Astrocyte (in vitro differentiated cells and primary cell): ENCODE measurements around the gene POLG2. TPM values are rescaled to one million over a fixed set of nuclear protein-coding genes. Genes with fewer than 3 reads are reported as not detected.

Experiments used
- DNase-seq: peaks from one replicate; pipeline ENCODE4 v3.0.0-alpha.2; 2010; ENCODE audit warnings: low read depth
- FAIRE-seq: peaks from 2 replicates; lab custom pipeline; 2011; peaks lifted over from hg19 to GRCh38; lab: Jason Lieb, UNC
- H2AFZ ChIP-seq: 2 replicates; pipeline ENCODE4 v1.6.0; 2012; ENCODE audit warnings: low read depth, low read length, inconsistent platforms
- H3K27ac ChIP-seq: 2 replicates; pipeline ENCODE4 v1.5.1; 2011; ENCODE audit warnings: low read depth, low read length, inconsistent platforms
- H3K27me3 ChIP-seq: 2 replicates; pipeline ENCODE4 v1.6.0; 2011; ENCODE audit warnings: low read length, inconsistent platforms; ENCODE audit not compliant: insufficient read depth
- H3K36me3 ChIP-seq: 2 replicates; pipeline ENCODE4 v1.5.1; 2011; ENCODE audit warnings: low read length, inconsistent platforms; ENCODE audit not compliant: insufficient read depth
- H3K4me1 ChIP-seq: 2 replicates; pipeline ENCODE4 v1.5.1; 2011; ENCODE audit warnings: low read length, inconsistent platforms; ENCODE audit not compliant: insufficient read depth
- H3K4me2 ChIP-seq: 2 replicates; pipeline ENCODE4 v1.6.0; 2012; ENCODE audit warnings: low read length, inconsistent platforms
- H3K4me3 ChIP-seq: 2 replicates; pipeline ENCODE4 v1.5.1; 2011; ENCODE audit warnings: low read depth, mild to moderate bottlenecking, low read length, inconsistent platforms; ENCODE audit not compliant: insufficient read depth
- H3K79me2 ChIP-seq: 2 replicates; pipeline ENCODE4 v1.6.0; 2012; ENCODE audit warnings: mild to moderate bottlenecking, low read length, inconsistent platforms; ENCODE audit not compliant: insufficient read depth
- H3K9ac ChIP-seq: 2 replicates; pipeline ENCODE4 v1.6.0; 2012; ENCODE audit warnings: mild to moderate bottlenecking, low read length, inconsistent platforms
- H3K9me3 ChIP-seq: 2 replicates; pipeline ENCODE4 v1.5.1; 2012; ENCODE audit warnings: low read depth, mild to moderate bottlenecking, low read length, inconsistent platforms; ENCODE audit not compliant: insufficient read depth
- H4K20me1 ChIP-seq: 2 replicates; pipeline ENCODE4 v1.6.0; 2012; ENCODE audit warnings: low read length, inconsistent platforms; ENCODE audit not compliant: insufficient read depth
- H3K27ac Mint-ChIP-seq: one replicate; pipeline ENCODE4 v1.8.0; 2021; ENCODE audit warnings: mild to moderate bottlenecking, mixed read lengths; ENCODE audit not compliant: unreplicated experiment
- H3K27me3 Mint-ChIP-seq: one replicate; pipeline ENCODE4 v1.8.0; 2021; ENCODE audit warnings: low read depth, mixed read lengths; ENCODE audit not compliant: unreplicated experiment
- H3K36me3 Mint-ChIP-seq: one replicate; pipeline ENCODE4 v1.8.0; 2021; ENCODE audit warnings: low read depth, mixed read lengths; ENCODE audit not compliant: unreplicated experiment
- H3K4me1 Mint-ChIP-seq: one replicate; pipeline ENCODE4 v1.8.0; 2021; ENCODE audit warnings: low read depth, mixed read lengths; ENCODE audit not compliant: unreplicated experiment
- H3K4me3 Mint-ChIP-seq: one replicate; pipeline ENCODE4 v1.8.0; 2021; ENCODE audit warnings: mild to moderate bottlenecking, moderate library complexity, mixed read lengths; ENCODE audit not compliant: unreplicated experiment
- H3K9me3 Mint-ChIP-seq: one replicate; pipeline ENCODE4 v1.8.0; 2021; ENCODE audit warnings: mild to moderate bottlenecking, mixed read lengths; ENCODE audit not compliant: unreplicated experiment
- CTCF ChIP-seq: IDR thresholded peaks from 2 replicates; pipeline ENCODE4 v1.5.1; 2011; ENCODE audit warnings: low read depth, mild to moderate bottlenecking, inconsistent platforms, low read length, moderate library complexity; ENCODE audit not compliant: insufficient read depth
- EZH2 ChIP-seq: IDR thresholded peaks from 2 replicates; pipeline ENCODE4 v1.6.1; 2012; ENCODE audit warnings: mild to moderate bottlenecking, low read length, inconsistent platforms; ENCODE audit not compliant: insufficient read depth
- total RNA-seq: library from RNA; stranded (reverse); gene quantifications from 2 replicates; pipeline ENCODE4 v1.2.1, GENCODE V29; 2021

The POLG2 gene
- total RNA-seq, 1 donor from 2014 or later: 16.2 TPM

DNA sequence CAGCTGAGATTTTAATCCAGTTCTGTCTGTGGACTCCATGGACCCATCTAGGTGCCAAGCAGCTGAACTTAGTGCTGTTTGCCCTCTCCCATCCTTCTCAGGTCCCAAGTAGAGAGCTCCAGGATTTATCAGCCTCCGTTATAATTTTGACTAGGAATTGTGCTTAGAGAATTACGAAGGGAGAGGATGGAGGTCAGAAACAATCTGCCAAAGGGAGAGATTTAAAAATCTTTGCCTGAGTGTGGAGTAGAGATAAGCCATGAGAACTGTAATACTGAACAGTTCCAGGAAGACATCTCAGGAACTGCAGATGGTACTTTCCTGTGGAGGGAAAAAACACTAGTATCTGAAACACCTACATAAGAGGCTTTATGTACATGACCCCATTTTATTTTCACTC, 36.9 kb upstream of the POLG2 start:
- H3K79me2 ChIP-seq: peaks cover 2% of the 10 kb centered on the region
- TF ChIP-seq CTCF: no peak
- no peak for TF ChIP-seq EZH2
- peaks cover 34% of the 10 kb centered on the region for H4K20me1 ChIP-seq
- H3K36me3 Mint-ChIP-seq: peaks cover 23% of the 10 kb centered on the region
- H3K4me1 Mint-ChIP-seq: peaks cover 22% of the 10 kb centered on the region
- no peak overlapping the region for H3K4me2 ChIP-seq
- no peaks in the 10 kb centered on the region for H3K4me1 ChIP-seq
- no peak overlapping the region for H3K4me3 ChIP-seq
- H3K9me3 Mint-ChIP-seq: peaks cover 1% of the 10 kb centered on the region
- H3K27ac ChIP-seq: no peak overlapping the region
- peak overlapping the region; percentile 73 for H3K27ac Mint-ChIP-seq
- no peaks in the 10 kb centered on the region for H3K27me3 ChIP-seq
- no peaks in the 10 kb centered on the region for H3K9me3 ChIP-seq
- FAIRE-seq (no peak), DNase-seq (no peak)
- peaks cover 85% of the 10 kb centered on the region for H3K36me3 ChIP-seq
- no peak overlapping the region for H2AFZ ChIP-seq
- H3K4me3 Mint-ChIP-seq: no peak overlapping the region
- no peak overlapping the region for H3K9ac ChIP-seq
- no peaks in the 10 kb centered on the region for H3K27me3 Mint-ChIP-seq

DNA sequence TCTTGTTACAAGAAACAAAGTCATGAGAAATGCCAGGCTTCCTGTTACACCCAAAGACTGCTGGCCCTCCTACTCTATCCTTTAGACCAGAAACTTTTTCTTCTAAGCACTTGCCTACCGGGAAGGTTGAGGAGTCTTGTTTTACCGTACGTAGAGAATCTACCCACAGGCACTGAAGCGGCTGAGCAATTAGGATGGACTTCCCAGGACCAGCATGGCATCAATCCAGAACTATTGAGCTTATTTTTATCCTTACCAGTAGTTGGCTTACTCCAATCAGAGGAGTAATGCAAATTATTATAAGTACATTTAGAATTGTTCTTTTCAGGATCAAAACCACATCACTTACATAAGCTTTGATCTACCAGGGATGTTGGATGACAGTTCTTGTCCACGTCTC, 35.6 kb upstream of the POLG2 start:
- H3K27ac Mint-ChIP-seq: peak overlapping the region; percentile 9
- no peak overlapping the region for H3K27ac ChIP-seq
- no peak overlapping the region for H2AFZ ChIP-seq
- H3K4me3 Mint-ChIP-seq: no peak overlapping the region
- H3K36me3 ChIP-seq: peaks cover 85% of the 10 kb centered on the region
- no peak overlapping the region for H3K4me2 ChIP-seq
- peaks cover 2% of the 10 kb centered on the region for H3K79me2 ChIP-seq
- H3K9me3 ChIP-seq: no peaks in the 10 kb centered on the region
- peaks cover 21% of the 10 kb centered on the region for H3K36me3 Mint-ChIP-seq
- H3K4me1 Mint-ChIP-seq: peaks cover 20% of the 10 kb centered on the region
- peaks cover 30% of the 10 kb centered on the region for H4K20me1 ChIP-seq
- no peaks in the 10 kb centered on the region for H3K27me3 Mint-ChIP-seq
- peaks cover 1% of the 10 kb centered on the region for H3K9me3 Mint-ChIP-seq
- DNase-seq: no peak
- H3K9ac ChIP-seq: no peak overlapping the region
- TF ChIP-seq CTCF: no peak
- no peak for TF ChIP-seq EZH2
- no peaks in the 10 kb centered on the region for H3K4me1 ChIP-seq
- no peaks in the 10 kb centered on the region for H3K27me3 ChIP-seq
- FAIRE-seq: no peak
- H3K4me3 ChIP-seq: no peak overlapping the region

DNA sequence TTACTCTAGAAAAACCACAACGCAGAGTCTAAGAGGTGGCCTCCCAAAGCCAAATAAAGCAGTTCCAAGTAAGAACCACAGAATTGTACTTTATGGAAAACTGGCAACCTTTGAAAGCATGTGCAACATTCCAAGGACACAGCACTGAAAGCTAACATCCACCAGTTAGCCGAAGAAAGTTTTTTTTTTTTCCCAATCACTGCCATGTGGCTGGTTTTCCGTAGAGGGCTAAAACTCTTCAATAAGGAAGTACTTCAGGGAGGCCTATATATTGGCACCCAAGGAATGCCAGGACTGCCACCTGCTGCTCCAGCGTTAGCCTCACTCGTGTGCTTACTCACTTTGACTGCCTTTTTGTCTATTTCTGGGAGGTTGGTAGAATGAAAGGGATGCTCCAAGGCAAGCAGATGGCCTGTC, 35.1 kb upstream of the POLG2 start:
- Histone ChIP-seq H3K36me3 (peaks cover 85% of the 10 kb centered on the region), H3K4me3 (no peak overlapping the region), H3K9me3 (no peaks in the 10 kb centered on the region), H4K20me1 (peaks cover 28% of the 10 kb centered on the region), H3K79me2 (no peaks in the 10 kb centered on the region), H3K27me3 (no peaks in the 10 kb centered on the region), H2AFZ (no peak overlapping the region), H3K27ac (no peak overlapping the region), H3K9ac (no peak overlapping the region), H3K4me2 (no peak overlapping the region), H3K4me1 (no peaks in the 10 kb centered on the region)
- Mint-ChIP-seq H3K27ac (no peak overlapping the region), H3K27me3 (no peaks in the 10 kb centered on the region), H3K9me3 (peaks cover 1% of the 10 kb centered on the region), H3K36me3 (peaks cover 22% of the 10 kb centered on the region), H3K4me3 (no peak overlapping the region), H3K4me1 (peaks cover 20% of the 10 kb centered on the region)
- DNase-seq (peak; percentile 84), FAIRE-seq (no peak)
- TF ChIP-seq EZH2: no peak
- TF ChIP-seq CTCF: no peak
